Measurements from ENCODE around the gene DHX34.
"Not testable (repeated sequence)": the region's sequence is repeated elsewhere in the genome, so short reads cannot be mapped to it uniquely, and the experiment has no call there.

DHX34 gene, protein sequence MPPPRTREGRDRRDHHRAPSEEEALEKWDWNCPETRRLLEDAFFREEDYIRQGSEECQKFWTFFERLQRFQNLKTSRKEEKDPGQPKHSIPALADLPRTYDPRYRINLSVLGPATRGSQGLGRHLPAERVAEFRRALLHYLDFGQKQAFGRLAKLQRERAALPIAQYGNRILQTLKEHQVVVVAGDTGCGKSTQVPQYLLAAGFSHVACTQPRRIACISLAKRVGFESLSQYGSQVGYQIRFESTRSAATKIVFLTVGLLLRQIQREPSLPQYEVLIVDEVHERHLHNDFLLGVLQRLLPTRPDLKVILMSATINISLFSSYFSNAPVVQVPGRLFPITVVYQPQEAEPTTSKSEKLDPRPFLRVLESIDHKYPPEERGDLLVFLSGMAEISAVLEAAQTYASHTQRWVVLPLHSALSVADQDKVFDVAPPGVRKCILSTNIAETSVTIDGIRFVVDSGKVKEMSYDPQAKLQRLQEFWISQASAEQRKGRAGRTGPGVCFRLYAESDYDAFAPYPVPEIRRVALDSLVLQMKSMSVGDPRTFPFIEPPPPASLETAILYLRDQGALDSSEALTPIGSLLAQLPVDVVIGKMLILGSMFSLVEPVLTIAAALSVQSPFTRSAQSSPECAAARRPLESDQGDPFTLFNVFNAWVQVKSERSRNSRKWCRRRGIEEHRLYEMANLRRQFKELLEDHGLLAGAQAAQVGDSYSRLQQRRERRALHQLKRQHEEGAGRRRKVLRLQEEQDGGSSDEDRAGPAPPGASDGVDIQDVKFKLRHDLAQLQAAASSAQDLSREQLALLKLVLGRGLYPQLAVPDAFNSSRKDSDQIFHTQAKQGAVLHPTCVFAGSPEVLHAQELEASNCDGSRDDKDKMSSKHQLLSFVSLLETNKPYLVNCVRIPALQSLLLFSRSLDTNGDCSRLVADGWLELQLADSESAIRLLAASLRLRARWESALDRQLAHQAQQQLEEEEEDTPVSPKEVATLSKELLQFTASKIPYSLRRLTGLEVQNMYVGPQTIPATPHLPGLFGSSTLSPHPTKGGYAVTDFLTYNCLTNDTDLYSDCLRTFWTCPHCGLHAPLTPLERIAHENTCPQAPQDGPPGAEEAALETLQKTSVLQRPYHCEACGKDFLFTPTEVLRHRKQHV

DNA sequence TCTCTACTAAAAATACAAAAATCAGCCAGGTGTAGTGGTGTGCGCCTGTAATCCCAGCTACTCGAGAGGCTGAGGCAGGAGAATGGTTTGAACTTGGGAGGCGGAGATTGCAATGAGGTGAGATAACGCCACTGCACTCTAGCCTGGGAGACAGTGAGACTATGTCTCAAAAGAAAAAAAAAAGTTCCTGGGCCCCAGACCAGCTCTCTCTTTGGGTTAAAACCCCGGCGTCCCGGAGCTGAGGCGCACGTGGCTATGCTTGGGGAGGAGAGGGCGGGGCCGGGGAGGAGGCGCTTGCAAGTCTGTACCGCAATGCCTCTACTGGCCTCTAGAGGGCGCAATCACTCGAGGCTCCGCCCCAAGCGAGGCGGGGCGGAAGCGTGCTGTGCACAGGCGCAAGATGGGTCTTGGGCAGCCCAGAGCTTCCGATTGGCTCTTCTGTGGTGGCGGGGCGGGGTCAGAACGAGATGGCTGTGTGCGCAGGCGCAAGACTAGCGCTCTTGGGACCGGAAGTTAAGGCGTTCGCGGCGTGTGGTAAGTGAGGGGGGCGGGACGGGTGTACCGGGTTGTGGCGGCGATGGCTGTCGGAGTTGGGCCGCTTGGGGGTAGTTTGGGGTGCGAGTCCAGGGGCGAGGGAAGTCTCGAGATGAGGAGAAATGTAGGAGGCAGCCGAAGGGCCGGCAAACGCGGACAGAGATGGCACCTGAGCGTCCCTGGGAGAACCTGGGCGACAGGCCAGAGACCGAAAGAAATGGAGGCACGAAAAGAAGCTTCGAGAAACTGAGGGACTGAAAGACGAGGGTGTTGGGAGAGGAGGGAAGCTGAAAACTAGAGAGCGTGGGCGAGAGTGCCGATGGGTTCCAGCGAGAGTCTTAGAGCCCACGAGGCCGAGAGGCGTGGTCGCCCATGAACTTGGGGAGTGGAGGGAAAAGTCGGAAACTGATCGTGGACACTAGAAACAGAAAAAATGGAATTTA is at the start of gene DHX34:
TSS of gene DHX34 (plus strand) at position 497 of the 977 bp plus-strand sequence. CDS start 3,716 bp downstream, outside the sequence.
- peak; percentile 97 for FAIRE-seq

DNA sequence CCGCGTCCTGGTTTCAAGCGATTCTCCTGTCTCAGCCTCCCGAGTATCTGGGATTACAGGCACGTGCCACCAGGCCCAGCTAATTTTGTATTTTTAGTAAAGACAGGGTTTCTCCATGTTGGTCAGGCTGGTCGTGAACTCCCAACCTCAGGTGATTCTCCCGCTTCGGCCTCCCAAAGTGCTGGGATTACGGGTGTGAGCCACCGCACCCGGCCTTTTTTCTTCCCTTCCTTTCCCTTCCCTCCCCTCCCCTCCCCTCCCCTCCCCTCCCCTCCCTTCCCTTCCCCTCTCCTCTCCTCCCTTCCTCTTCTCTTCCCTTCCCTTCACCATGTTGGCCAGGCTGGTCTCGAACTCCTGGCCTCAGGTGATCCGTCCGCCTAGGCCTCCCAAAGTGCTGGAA is 48.2 kb upstream of the DHX34 start:
- not testable (repeated sequence) for FAIRE-seq

DNA sequence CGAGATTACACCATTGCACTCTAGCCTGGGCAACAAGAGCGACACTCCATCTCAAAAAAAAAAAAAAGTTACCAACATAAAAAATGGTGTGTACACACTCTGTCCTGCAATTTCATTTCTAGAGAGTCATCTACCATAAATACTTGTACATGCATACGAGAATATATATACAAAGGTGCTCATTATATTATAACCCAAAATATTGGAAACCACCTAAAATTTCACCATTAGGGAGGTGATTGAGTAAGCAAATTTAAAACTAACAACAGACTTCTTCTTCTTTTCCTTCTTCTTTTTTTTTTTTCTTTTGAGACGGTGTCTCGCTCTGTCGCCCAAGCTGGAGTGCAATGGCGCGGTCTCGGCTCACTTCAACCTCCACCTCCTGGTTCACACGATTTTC is 46.9 kb upstream of the DHX34 start:
- no peak for FAIRE-seq

DNA sequence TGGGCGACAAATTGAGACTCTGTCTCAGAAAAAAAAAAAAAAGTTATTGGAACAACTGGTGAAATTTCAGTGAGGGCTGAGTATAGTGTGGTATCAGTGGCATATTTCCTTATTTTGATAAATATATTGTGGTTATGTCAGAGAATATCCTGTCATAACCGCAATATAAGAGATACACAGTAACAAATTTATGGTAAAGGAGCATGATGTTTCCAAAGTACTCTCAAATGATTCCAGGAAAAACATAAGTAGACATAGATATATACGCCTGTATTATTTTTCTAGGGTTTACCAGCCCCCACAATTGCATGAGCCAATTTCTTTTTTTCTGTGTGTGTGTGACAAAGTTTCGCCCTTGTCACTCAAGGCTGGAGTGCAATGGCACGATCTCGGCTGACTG is 45.1 kb upstream of the DHX34 start:
- no peak for FAIRE-seq

DNA sequence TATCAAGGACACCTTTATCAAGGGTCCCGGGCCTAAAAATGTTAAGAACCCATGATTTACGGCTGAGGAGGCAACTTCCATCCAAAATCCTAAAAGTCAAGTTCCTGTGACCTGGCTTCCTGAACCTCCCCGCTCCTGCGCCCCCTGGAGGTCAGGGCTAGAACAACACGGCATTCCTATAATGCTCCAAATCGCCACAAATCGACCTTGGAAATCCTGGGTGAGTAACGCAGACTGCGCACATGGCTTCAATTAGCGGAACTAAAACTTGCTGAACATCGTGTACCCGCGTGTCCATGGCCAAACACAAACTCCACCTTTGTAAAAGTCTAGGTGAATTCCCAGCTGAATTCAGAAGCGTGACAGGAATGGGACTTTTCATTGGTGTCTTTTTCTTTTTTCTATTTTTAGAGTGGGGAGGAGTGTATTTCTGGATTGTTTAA is 43.8 kb upstream of the DHX34 start:
- FAIRE-seq: peak; percentile 78

DNA sequence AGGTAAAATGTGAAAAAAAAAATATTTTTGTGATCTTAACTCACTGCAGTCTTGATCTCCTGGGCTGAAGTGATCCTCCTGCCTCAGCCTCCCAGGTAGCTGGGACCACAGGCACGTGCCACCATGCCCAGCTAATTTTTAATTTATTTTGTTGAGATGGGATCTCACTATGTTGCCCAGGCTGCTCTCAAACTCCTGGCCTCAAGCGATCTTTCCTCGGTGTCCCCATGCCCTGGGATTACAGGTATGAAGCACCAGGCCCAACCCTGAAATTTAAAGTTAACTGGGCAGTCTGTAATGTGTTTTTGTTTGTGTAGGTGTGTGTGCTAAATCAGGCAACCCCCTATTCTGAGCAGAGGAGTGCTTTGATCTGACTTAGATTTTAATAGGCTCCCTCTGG is 42.8 kb upstream of the DHX34 start:
- FAIRE-seq: no peak

DNA sequence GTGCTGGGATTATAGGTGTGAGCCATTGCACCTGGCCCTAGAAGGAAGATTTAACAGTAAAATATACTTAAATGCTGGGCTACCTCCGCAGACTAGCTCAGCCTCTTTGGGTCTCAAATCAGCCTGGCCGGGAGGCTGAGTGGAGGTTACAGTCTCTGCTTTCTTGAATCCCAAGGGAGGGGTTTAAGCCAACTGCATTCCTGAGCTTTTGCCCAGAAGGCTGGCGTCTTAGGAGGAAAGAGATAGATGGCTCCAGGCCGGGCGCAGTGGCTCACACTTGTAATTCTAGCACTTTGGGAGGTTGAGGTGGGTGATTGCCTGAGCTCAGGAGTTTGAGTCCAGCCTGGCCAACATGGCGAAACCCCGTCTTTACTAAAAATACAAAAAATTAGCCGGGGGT is 40.1 kb upstream of the DHX34 start:
- no peak for FAIRE-seq

DNA sequence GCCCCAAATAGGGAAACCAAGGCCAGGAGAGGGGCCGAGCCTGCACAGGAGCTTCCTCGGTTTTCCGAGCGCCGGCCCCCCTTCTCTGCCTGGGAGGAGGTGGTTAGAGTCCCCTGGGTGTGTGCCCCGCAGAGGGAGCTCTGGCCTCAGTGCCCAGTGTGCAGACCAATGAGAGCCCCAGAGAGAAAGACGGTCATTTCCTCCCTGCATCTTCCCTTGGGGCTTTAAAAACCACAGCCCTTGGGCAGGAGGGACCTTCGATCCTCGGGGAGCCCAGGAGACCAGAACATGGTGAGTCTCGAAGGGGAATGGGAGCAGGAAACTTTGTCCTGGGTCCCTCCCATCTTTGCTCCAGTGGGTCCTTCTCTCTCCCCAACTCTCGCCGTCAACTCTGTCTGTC is 39.5 kb upstream of the DHX34 start, which contains the start of gene C5AR1:
TSS of gene C5AR1 (plus strand) at position 254 of the 400 bp plus-strand sequence. CDS start at position 289, 35 bp downstream.
- FAIRE-seq: no peak

DNA sequence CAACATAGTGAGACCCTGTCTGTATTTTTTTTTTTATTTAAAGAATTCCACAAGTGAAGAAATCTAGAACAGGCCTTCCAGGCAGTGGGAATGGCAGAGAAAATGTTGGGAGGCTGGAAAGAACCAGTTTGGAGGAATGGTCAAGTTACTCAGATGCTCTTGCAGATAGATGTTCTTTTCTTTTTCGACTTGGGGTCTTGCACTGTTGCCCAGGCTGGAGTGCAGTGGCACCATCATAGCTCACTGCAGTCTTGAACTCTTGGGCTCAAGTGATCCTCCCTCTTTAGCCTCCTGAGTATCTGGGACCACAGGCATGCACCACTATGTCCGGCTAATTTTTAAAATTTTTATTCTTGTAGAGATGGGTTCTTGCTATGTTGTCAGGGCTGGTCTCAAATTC is 38.8 kb upstream of the DHX34 start:
- no peak for FAIRE-seq

DNA sequence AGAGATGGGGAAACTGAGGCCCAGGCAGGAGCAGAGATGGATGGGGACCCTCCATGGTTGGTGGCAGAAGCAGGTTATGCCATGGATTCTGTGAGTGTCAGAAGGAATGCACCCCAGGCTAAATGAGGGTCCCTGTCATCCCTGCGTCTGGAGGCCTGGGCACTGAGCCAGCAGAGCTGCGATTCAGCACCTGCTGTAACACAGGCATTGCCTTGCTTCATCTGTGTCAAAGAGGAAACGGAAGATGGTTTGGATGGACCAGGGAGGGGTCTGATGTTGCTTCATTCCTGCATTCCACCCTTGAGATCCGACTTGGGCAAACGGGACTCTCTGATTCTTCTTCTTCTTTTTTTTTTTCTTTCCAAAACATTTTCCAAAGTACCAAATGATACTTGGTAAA is 38.3 kb upstream of the DHX34 start:
- no peak for FAIRE-seq

DNA sequence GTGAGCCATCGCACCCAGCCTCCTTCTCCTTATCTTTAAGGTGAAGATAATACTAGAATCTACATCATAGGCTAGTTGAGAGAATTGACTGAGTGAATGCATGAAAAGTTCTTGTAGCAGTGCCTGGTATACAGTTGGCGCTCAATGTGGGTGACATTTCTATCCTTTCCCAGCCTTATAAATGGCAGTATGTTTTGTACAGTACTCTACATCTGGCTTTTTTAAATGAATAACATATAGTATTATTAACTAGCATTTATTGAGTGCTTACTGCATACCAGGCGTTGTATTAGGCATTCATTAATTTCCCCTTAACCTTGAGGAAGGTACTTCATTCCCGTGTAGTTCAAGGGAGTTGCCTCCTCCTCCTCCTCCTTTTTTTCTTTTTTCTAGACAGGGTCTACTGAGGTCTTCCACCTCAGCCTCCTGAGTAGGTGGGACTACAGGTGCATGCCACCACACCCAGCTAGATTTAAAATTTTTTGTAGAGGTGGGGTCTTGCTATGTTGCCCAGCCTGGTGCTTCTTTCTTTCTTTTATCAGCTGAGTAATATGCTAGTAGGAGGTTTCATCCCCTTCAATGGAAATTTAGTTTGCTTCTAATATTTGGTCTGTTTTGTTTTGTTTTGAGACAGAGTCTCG is 36.6 kb upstream of the DHX34 start:
- no peak for FAIRE-seq

DNA sequence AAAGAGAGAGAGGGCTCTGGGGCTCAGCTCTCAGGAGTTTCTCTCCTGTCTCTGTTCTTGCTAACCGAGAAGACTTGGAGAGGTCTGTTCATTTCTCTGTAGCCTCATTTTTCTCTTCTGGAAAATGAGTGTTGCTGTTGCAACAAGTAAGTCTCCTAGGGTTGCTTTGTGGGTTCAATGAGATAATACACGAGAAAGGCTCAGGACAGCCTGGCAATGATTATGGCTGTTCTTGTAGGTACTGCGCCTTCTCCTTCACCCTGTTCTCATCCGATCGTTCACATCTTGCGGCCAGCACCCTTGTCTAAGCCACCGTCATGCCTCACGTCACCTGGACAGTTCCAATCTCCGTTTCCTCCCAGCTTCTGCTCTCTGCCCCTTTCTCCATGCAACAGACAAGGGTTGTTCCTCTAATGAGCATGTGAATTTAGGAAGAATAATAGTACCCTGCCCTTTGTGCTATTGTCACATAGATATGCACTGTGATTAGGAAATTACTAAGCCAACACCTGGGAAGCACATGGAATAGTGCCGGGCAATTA is 35.3 kb upstream of the DHX34 start:
- FAIRE-seq: no peak

DNA sequence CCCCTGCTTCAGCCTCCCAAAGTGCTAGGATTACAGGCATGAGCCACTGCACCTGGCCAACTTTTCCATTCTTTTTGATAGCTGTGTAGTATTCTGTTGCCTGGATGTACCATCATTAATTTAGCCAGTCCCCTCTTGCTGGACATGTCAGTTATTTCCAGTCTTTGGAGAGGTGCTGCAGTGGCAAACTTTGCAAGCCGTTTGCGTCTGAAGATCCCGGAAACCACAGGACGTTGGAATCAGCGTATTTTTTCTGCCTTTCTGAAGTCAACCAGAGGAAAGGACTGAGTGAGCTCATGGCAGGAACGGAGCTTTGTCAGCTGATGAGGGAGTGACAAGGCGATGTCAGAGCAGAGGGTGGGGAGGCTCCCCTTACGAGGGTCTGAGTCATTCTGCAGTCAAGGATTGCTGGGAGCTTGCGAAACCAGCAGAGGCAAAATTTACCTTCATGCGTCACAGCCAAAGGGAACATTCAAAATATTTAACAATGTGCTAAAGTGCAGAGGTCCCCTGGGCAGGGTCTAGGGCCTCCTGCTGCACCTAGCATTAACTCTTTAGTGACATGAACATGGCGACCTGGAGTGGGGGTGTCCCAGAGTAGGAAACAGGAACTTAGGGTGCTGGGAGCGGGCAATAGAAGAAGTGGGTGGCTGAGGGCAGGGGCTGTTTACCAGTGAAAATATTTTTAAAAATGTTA is 33.8 kb upstream of the DHX34 start:
- no peak for FAIRE-seq

DNA sequence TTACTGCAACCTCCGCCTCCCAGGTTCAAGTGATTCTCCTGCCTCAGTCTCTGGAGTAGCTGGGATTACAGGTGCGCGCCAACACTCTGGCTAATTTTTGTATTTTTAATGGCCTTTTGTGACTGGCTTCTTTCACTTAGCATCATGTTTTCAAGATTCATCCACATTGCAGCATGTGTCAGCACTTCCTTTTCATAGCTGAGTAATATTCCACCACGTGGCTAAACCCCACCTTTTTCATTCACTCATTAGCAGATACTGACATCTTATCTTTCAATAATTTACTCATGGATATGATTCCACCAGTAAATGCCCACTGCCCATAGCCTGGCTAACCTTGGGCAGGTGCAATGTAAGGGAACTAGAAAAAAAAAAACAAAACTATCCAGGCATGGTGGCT is 32.6 kb upstream of the DHX34 start:
- FAIRE-seq: no peak

DNA sequence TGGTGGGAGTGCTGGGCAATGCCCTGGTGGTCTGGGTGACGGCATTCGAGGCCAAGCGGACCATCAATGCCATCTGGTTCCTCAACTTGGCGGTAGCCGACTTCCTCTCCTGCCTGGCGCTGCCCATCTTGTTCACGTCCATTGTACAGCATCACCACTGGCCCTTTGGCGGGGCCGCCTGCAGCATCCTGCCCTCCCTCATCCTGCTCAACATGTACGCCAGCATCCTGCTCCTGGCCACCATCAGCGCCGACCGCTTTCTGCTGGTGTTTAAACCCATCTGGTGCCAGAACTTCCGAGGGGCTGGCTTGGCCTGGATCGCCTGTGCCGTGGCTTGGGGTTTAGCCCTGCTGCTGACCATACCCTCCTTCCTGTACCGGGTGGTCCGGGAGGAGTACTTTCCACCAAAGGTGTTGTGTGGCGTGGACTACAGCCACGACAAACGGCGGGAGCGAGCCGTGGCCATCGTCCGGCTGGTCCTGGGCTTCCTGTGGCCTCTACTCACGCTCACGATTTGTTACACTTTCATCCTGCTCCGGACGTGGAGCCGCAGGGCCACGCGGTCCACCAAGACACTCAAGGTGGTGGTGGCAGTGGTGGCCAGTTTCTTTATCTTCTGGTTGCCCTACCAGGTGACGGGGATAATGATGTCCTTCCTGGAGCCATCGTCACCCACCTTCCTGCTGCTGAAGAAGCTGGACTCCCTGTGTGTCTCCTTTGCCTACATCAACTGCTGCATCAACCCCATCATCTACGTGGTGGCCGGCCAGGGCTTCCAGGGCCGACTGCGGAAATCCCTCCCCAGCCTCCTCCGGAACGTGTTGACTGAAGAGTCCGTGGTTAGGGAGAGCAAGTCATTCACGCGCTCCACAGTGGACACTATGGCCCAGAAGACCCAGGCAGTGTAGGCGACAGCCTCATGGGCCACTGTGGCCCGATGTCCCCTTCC is 28.9 kb upstream of the DHX34 start:
- FAIRE-seq: no peak

DNA sequence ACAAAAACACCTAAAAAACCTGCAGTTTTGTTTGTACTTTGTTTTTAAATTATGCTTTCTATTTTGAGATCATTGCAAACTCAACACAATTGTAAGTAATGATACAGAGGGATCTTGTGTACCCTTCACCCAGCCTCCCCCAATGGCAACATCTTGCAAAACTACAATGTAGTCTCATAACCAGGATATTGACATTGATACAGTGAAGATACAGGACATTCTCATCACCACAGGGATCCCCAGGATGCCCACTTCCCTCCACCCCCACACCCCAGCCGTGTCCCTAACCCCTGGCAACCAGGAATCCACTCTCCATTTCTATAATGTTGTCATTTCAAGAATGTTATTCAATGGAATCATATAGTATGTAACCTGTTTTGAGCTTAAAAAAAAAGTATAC is 27.5 kb upstream of the DHX34 start:
- no peak for FAIRE-seq

DNA sequence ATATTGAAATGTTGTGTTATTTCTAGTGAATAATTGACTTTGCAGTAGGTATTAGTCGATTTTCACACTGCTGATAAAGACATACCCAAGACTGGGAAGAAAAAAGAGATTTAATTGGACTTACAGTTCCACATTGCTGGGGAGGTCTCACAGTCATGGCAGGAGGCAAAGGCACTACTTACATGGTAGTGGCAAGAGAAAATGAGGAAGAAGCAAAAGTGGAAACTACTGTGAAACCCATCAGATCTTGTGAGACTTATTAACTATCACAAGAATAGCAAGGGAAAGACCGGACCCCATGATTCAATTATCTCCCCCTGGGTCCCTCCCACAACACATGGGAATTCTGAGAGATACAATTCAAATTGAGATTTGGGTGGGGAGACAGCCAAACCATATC is 27.1 kb upstream of the DHX34 start:
- FAIRE-seq: no peak

DNA sequence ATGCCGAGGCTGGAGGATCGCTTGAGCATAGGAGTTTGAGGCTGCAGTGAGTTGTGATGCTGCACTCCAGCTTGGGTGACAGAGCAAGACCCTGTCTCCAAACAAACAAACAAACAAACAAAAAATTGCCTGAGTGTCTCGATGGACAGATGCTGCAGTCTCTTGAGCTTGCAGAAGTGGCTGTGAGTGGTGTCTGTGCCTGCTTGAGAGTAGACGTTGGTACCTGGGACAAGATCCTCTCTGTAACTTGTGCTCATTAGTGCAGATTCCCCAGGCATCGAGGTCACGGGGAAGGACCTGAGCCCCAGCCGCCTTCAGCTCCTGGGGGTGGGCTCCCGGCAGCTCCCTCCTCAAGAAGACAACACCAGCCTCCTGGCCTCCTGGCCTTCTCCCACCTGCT is 25.7 kb upstream of the DHX34 start:
- FAIRE-seq: no peak

DNA sequence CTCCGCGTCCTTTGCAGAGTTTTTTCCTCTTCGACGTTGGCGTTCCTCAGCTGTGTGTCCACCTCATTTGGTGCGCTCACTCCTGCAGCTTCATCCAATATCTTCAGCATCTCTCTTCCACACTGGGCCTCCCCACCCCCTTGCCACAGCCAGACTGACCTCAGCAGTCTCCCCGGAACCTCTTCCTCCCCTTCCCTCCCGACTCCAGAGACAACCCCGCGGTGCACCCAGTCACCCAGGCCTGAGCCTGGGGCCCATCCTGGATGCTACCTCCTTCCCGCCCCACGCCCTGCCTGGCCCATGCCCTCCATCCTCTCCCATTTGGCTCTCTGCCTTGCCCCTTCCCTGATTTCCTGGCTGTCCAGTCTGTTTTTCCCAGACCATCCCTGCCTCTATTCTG is 25.2 kb upstream of the DHX34 start:
- FAIRE-seq: no peak

Measured in A204.1 (cell line).